CD4-positive, CD25-positive, alpha-beta regulatory T cell (primary cell): ENCODE data around the gene GRIN2D. TPM values are rescaled to one million over a fixed set of nuclear protein-coding genes. Genes with fewer than 3 reads are reported as not detected.

Experiments used
- ATAC-seq, 2 donors: fragments of 150-1000 bp; cut with Tn5 transposase; one replicate each; pipeline ENCODE4 v1.10.0; 2021; ENCODE audit warnings: low read depth in 2 of 2, moderate number of reproducible peaks in 2 of 2, moderate library complexity in 1 of 2
- DNase-seq, 3 donors: peaks; one replicate each; pipeline versions ENCODE4 v3.0.0 to v3.0.0-alpha.2; 2012 to 2022; ENCODE audit warnings: mixed read lengths in 1 of 3
- H3K27ac ChIP-seq: one replicate; pipeline ENCODE4 v1.7.0; 2013; ENCODE audit warnings: mild to moderate bottlenecking, low read length; ENCODE audit not compliant: insufficient read depth, poor library complexity, severe bottlenecking
- H3K27me3 ChIP-seq: one replicate; pipeline ENCODE4 v1.7.0; 2013; ENCODE audit warnings: low read length; ENCODE audit not compliant: control insufficient read depth, insufficient read depth
- H3K36me3 ChIP-seq: one replicate; pipeline ENCODE4 v1.7.0; 2013; ENCODE audit warnings: mild to moderate bottlenecking, low read length, moderate library complexity; ENCODE audit not compliant: control insufficient read depth, insufficient read depth
- H3K4me1 ChIP-seq: 2 replicates; pipeline ENCODE4 v1.7.0; 2013; ENCODE audit warnings: mild to moderate bottlenecking, low read length; ENCODE audit not compliant: insufficient read depth, control insufficient read depth, poor library complexity, severe bottlenecking
- H3K4me3 ChIP-seq: one replicate; pipeline ENCODE4 v1.7.0; 2013; ENCODE audit warnings: low read depth, mild to moderate bottlenecking, low read length, moderate library complexity
- H3K9me3 ChIP-seq, 2 experiments: 1 replicate in 1 of 2; 2 replicates in 1 of 2; pipeline ENCODE4 v1.7.0; 2013; ENCODE audit warnings: low read length in 2 of 2, mild to moderate bottlenecking in 1 of 2, moderate library complexity in 1 of 2; ENCODE audit not compliant: control insufficient read depth in 2 of 2
- H3K27ac Mint-ChIP-seq, 3 donors: one replicate each; pipeline ENCODE4 v1.8.0; 2020 to 2022; ENCODE audit warnings: mild to moderate bottlenecking in 3 of 3, mixed read lengths in 3 of 3, moderate library complexity in 2 of 3
- H3K27me3 Mint-ChIP-seq: one replicate; pipeline ENCODE4 v1.8.0; 2022; ENCODE audit warnings: mild to moderate bottlenecking, mixed read lengths
- H3K36me3 Mint-ChIP-seq: one replicate; pipeline ENCODE4 v1.8.0; 2020; ENCODE audit warnings: mixed read lengths
- H3K4me1 Mint-ChIP-seq, 4 donors: one replicate each; pipeline ENCODE4 v1.8.0; 2020 to 2022; ENCODE audit warnings: mixed read lengths in 4 of 4, mild to moderate bottlenecking in 1 of 4
- H3K4me3 Mint-ChIP-seq, 4 donors: one replicate each; pipeline ENCODE4 v1.8.0; 2020 to 2022; ENCODE audit warnings: mild to moderate bottlenecking in 4 of 4, mixed read lengths in 4 of 4, moderate library complexity in 3 of 4
- H3K9me3 Mint-ChIP-seq, 7 donors: one replicate each; pipeline ENCODE4 v1.8.0; 2020 to 2022; ENCODE audit warnings: mixed read lengths in 7 of 7, mild to moderate bottlenecking in 3 of 7, moderate library complexity in 2 of 7
- polyA plus RNA-seq, 4 donors: library from polyadenylated mRNA; unstranded; fragments of 300-500 nt; fragmentation: Illumina TruSeq; gene quantifications; one replicate each; pipeline ENCODE4 v1.2.3, GENCODE V29; 2021
- total RNA-seq: library from RNA; stranded (reverse); gene quantifications from one replicate; pipeline ENCODE4 v1.2.3, GENCODE V29; 2022

GRIN2D gene
- total and polyA plus RNA-seq, 5 donors from 2014 or later, result not detected

GRCh38 chr19:48395499-48395898 lies 2.0 kb downstream of the GRIN2D start:
- H3K36me3 Mint-ChIP-seq, result no peaks in the 10 kb centered on the region
- H3K9me3 Mint-ChIP-seq, result peaks cover 0 to 5% (median 0%) of the 10 kb centered on the region in 7 donors
- H3K27ac ChIP-seq, result no peak overlapping the region
- H3K9me3 ChIP-seq, result no peaks in the 10 kb centered on the region
- DNase-seq, result no peak
- peaks cover 5% of the 10 kb centered on the region for H3K27me3 ChIP-seq
- no peaks in the 10 kb centered on the region for H3K36me3 ChIP-seq
- peaks cover 0 to 58% (median 25%) of the 10 kb centered on the region in 4 donors for H3K4me1 Mint-ChIP-seq
- H3K4me3 ChIP-seq, result no peak overlapping the region
- no peak for ATAC-seq
- peak overlapping the region in 1 of 4 donors; percentile 77 for H3K4me3 Mint-ChIP-seq
- H3K27me3 Mint-ChIP-seq, result peaks cover 58% of the 10 kb centered on the region
- H3K4me1 ChIP-seq, result peaks cover 58% of the 10 kb centered on the region
- no peak overlapping the region for H3K27ac Mint-ChIP-seq

DNA sequence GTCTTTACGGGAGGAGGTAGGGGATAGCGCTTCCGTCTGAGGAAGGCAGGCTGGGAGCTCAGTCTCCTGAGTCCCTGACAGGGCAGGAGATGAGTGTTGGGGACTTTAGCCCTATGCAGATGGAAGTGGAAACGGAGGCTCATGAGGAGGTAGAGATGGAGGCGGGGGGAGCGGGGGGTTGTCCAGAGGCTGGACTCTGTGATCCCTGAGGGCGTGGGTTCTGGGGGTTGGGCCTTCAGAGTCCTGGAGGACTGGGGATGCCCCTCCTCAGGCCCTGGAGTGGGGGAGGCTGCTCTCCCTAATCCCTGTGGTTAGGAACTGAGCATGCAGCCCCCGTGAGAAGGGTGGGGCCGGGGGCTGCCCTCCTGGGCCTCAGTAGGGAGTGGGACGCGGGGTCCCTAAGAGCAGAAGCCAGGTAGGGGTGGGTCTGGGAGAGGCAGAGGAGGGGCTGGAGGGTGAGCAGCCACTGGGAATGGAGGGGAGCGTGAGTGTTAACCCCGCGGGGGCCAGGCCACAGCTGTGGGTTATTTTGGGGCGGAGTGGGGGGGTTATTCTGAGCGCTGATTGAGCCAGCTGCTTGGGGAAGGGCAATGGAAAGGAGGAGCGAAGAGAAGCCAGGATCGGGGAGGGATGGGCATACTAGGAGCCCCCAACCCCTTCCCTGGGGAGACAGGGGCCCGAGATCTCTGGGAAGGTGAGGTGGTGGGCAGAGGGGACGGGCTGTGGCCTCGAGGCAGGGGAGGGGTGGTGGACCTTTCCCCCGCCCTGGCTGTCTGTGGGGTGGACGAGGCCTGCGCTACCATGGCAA lies 2.8 kb downstream of the GRIN2D start:
- Mint-ChIP-seq H3K4me3 (peak overlapping the region in 3 of 4 donors; percentile 13 to 77 (median 41)), H3K27ac (no peak overlapping the region), H3K36me3 (no peaks in the 10 kb centered on the region), H3K9me3 (peaks cover 0 to 5% (median 0%) of the 10 kb centered on the region in 7 donors), H3K4me1 (peaks cover 2 to 58% (median 27%) of the 10 kb centered on the region in 4 donors), H3K27me3 (peaks cover 56% of the 10 kb centered on the region)
- Histone ChIP-seq H3K4me3 (no peak overlapping the region), H3K27me3 (peaks cover 5% of the 10 kb centered on the region), H3K9me3 (no peaks in the 10 kb centered on the region), H3K36me3 (no peaks in the 10 kb centered on the region), H3K4me1 (peaks cover 51% of the 10 kb centered on the region), H3K27ac (no peak overlapping the region)
- no peak for ATAC-seq
- no peak for DNase-seq

GRCh38 chr19:48396824-48397176 lies 3.3 kb downstream of the GRIN2D start:
- Mint-ChIP-seq H3K4me3 (no peak overlapping the region), H3K27me3 (peaks cover 57% of the 10 kb centered on the region), H3K4me1 (peaks cover 8 to 53% (median 28%) of the 10 kb centered on the region in 4 donors), H3K9me3 (peaks cover 0 to 5% (median 0%) of the 10 kb centered on the region in 7 donors), H3K27ac (no peak overlapping the region), H3K36me3 (no peaks in the 10 kb centered on the region)
- peaks cover 5% of the 10 kb centered on the region for H3K27me3 ChIP-seq
- no peaks in the 10 kb centered on the region for H3K9me3 ChIP-seq
- ATAC-seq (no peak), DNase-seq (no peak)
- peaks cover 46% of the 10 kb centered on the region for H3K4me1 ChIP-seq
- H3K27ac ChIP-seq, result no peak overlapping the region
- no peak overlapping the region for H3K4me3 ChIP-seq
- no peaks in the 10 kb centered on the region for H3K36me3 ChIP-seq

DNA sequence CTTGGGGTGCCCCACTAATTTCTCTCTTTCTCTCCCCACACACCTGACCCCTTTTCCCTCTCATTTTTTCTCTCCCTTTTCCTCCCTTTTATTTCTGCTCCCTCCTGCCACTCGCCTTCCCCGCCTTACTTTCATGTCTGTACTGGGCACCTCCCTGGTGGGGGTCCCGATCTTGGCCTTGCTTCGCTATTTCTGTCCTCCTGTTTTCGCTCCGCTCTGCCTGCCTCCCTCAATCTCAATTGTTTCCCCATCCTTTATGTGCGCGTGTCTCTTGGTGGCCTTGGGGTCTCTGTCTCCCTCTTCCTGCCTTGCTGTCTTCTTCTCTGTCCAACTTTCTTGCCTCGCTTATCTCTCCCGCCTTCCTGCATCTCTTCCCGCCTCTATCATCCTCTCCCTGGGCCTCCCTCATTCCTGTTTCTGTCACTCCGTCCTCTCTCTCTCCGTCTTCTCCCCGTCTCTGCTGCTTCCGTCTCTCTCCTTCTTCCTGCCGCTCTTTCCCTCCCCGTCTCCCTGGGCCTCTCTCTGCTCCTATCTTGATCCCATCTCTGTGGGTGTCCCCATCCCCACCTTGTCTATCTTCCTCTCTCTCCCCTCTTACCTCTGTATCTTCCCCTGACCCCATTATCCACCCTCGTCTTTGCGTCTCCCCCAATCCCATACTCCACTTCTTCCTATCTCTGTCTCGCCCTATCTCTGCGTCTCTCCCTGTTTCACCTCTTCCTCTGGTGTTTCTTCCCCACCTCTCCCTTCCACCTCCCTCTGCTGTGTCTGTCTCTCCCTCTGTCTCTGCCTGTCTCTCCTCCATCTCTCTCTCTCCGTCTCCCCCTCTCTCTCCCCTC lies 4.0 kb downstream of the GRIN2D start:
- H3K27ac Mint-ChIP-seq, result peak overlapping the region; percentile 85 to 95 (median 94)
- no peak for ATAC-seq
- H3K36me3 Mint-ChIP-seq, result no peaks in the 10 kb centered on the region
- H3K9me3 ChIP-seq, result no peaks in the 10 kb centered on the region
- peaks cover 43% of the 10 kb centered on the region for H3K4me1 ChIP-seq
- peak overlapping the region; percentile 78 to 93 (median 88) for H3K4me3 Mint-ChIP-seq
- H3K9me3 Mint-ChIP-seq, result peaks cover 0 to 5% (median 0%) of the 10 kb centered on the region in 7 donors
- peaks cover 12 to 50% (median 30%) of the 10 kb centered on the region in 4 donors for H3K4me1 Mint-ChIP-seq
- H3K27ac ChIP-seq, result no peak overlapping the region
- H3K27me3 ChIP-seq, result peaks cover 5% of the 10 kb centered on the region
- H3K36me3 ChIP-seq, result no peaks in the 10 kb centered on the region
- peaks cover 61% of the 10 kb centered on the region for H3K27me3 Mint-ChIP-seq
- H3K4me3 ChIP-seq, result peak overlapping the region; percentile 74
- DNase-seq, result no peak

- Histone ChIP-seq H3K4me3 (peak overlapping the region; percentile 74), H3K9me3 (no peaks in the 10 kb centered on the region), H3K27ac (no peak overlapping the region), H3K27me3 (peaks cover 5% of the 10 kb centered on the region), H3K36me3 (no peaks in the 10 kb centered on the region), H3K4me1 (peaks cover 43% of the 10 kb centered on the region)
- Mint-ChIP-seq H3K9me3 (peaks cover 0 to 5% (median 0%) of the 10 kb centered on the region in 7 donors), H3K27me3 (peaks cover 56% of the 10 kb centered on the region), H3K4me1 (peaks cover 12 to 45% (median 29%) of the 10 kb centered on the region in 4 donors), H3K36me3 (no peaks in the 10 kb centered on the region), H3K4me3 (peak overlapping the region; percentile 78 to 93 (median 88)), H3K27ac (peak overlapping the region; percentile 85 to 95 (median 94))
- DNase-seq (no peak), ATAC-seq (no peak)
Measured at GRCh38 chr19:48398102-48398374, 4.6 kb downstream of the GRIN2D start.

DNA sequence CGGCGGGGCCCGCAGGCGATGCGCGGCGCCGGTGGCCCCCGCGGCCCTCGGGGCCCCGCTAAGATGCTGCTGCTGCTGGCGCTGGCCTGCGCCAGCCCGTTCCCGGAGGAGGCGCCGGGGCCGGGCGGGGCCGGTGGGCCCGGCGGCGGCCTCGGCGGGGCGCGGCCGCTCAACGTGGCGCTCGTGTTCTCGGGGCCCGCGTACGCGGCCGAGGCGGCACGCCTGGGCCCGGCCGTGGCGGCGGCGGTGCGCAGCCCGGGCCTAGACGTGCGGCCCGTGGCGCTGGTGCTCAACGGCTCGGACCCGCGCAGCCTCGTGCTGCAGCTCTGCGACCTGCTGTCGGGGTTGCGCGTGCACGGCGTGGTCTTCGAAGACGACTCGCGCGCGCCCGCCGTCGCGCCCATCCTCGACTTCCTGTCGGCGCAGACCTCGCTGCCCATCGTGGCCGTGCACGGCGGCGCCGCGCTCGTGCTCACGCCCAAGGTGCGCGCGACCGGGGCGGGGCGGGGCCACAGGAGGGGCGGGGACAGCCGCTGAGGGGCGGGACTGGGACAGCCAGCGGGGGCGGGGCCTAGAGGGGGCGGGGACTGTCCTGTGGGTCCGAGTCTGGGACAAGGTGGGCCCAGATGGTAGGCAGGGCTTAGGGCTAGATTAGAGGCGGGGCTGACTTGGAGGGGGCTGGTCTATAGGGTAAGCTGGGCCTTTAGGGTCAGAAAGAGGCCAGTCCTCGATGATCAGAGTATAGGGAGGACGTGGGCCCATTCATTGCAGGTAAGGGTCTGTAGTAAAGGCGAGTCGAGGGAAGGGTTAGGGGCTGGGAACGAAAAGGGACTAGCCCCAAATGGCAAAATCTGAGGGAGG lies 5.1 kb downstream of the GRIN2D start:
- Mint-ChIP-seq H3K4me1 (peaks cover 12 to 48% (median 29%) of the 10 kb centered on the region in 4 donors), H3K9me3 (peaks cover 0 to 5% (median 0%) of the 10 kb centered on the region in 7 donors), H3K4me3 (peak overlapping the region; percentile 53 to 90 (median 72)), H3K27ac (peak overlapping the region in 2 of 3 donors; percentile 10 to 88), H3K36me3 (no peaks in the 10 kb centered on the region), H3K27me3 (peaks cover 55% of the 10 kb centered on the region)
- Histone ChIP-seq H3K9me3 (no peaks in the 10 kb centered on the region), H3K4me1 (peaks cover 40% of the 10 kb centered on the region), H3K4me3 (no peak overlapping the region), H3K36me3 (no peaks in the 10 kb centered on the region), H3K27ac (no peak overlapping the region), H3K27me3 (peaks cover 5% of the 10 kb centered on the region)
- ATAC-seq (peak; percentile 73 to 79), DNase-seq (peak; percentile 70 to 92 (median 85))
